GM19467 (cell line): ENCODE data around the gene EGFR.

Experiments
- ATAC-seq: cut with Tn5 transposase; IDR thresholded peaks from one replicate; pipeline ENCODE4 v1.9.1; 2021; ENCODE audit warnings: mild to moderate bottlenecking, moderate library complexity; ENCODE audit not compliant: unreplicated experiment

The EGFR gene

GRCh38 chr7:55006499-55006898, 12.3 kb upstream of the EGFR start:
- no peak for ATAC-seq

- no peak for ATAC-seq
These were observed 5.0 kb upstream of the EGFR start for GRCh38 chr7:55013851-55014250.

GRCh38 chr7:55016061-55016745, 2.6 kb upstream of the EGFR start:
- no peak for ATAC-seq

- ATAC-seq, result no peak
These were observed 2.1 kb upstream of the EGFR start for GRCh38 chr7:55016746-55017090.

- ATAC-seq, result no peak
These were observed 976 bp upstream of the EGFR start for GRCh38 chr7:55017841-55018240.

GRCh38 chr7:55019191-55019690, 424 bp downstream of the EGFR start:
- no peak for ATAC-seq

GRCh38 chr7:55019691-55020465, 1.1 kb downstream of the EGFR start:
- no peak for ATAC-seq

- ATAC-seq, result no peak
These were observed 1.7 kb downstream of the EGFR start for GRCh38 chr7:55020466-55020871.

- ATAC-seq, result no peak
These were observed 2.2 kb downstream of the EGFR start for GRCh38 chr7:55021053-55021452.

GRCh38 chr7:55022002-55022985, 3.5 kb downstream of the EGFR start:
- ATAC-seq, result no peak

- ATAC-seq, result no peak
These were observed 5.2 kb downstream of the EGFR start for GRCh38 chr7:55023841-55024505.

- no peak for ATAC-seq
These were observed 6.0 kb downstream of the EGFR start for GRCh38 chr7:55024776-55025175.

GRCh38 chr7:55026086-55026790, 7.4 kb downstream of the EGFR start:
- ATAC-seq, result no peak

- no peak for ATAC-seq
These were observed 8.2 kb downstream of the EGFR start for GRCh38 chr7:55026867-55027490.

- ATAC-seq, result no peak
These were observed 9.2 kb downstream of the EGFR start for GRCh38 chr7:55028011-55028410.

- no peak for ATAC-seq
These were observed 11.5 kb downstream of the EGFR start for GRCh38 chr7:55030314-55030713.

GRCh38 chr7:55031075-55031474, 12.3 kb downstream of the EGFR start:
- no peak for ATAC-seq

- ATAC-seq, result no peak
These were observed 13.4 kb downstream of the EGFR start for GRCh38 chr7:55032069-55032699.

GRCh38 chr7:55033236-55033846, 14.5 kb downstream of the EGFR start:
- no peak for ATAC-seq
